ENCODE measurements around the gene BDH1.
"Not testable (repeated sequence)": the region's sequence is repeated elsewhere in the genome, so short reads cannot be mapped to it uniquely, and the experiment has no call there.

DNA sequence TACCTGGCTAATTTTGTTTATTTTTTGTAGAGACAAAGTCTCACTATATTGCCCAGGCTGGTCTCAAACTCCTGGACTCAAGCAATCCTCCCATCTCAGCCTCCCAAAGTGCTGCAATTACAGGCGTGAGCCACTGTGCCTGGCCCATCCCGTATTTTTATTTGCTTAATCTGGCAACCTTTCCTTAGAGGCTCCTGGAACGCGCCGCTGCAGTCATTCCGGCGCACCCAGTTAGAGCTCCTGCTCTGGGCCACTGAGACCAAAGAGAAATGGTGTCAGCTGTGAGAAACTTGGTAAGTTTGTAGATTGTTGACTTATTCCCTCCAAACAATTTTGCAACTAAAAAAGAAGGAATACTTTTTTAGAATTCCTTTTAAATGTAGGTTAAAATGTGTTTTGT lies 78.0 kb downstream of the BDH1 start:
- TF ChIP-seq SMC3 (conservative IDR thresholded peaks at IDR 0.05; ENCODE audit: poor library complexity); CTCF (IDR thresholded peaks at IDR 0.05; ENCODE audit: poor library complexity, severe bottlenecking); EP300 (conservative IDR thresholded peaks at IDR 0.05; ENCODE audit: poor library complexity, severe bottlenecking); REST (IDR thresholded peaks at IDR 0.05; ENCODE audit: borderline replicate concordance); TAF1 (IDR thresholded peaks at IDR 0.05; ENCODE audit: low read depth): not testable (repeated sequence)
